HepG2 (cell line): ENCODE measurements around the gene GC. TPM values are rescaled to one million over a fixed set of nuclear protein-coding genes. Genes with fewer than 3 reads are reported as not detected.

Source experiments
- ATAC-seq: fragments of 200-7000 bp; cut with Tn5 transposase; 3 replicates; pipeline ENCODE4 v1.9.1; 2020; ENCODE audit warnings: mild to moderate bottlenecking, moderate library complexity
- BruUV-seq: library from RNA; stranded (reverse); fragments of 400-500 nt; replicated peaks from 2 replicates; lab custom pipeline; 2021; lab: Mats Ljungman, UMichigan
- CTCF ChIA-PET: fragments of 300-600 bp; formaldehyde crosslinking; extraction: SDS; loops from one replicate; lab custom pipeline; 2021; ENCODE audit warnings: low total read pairs, inconsistent platforms, low intra/inter-chr PET ratio; lab: Yijun Ruan, JAX
- POLR2A ChIA-PET: fragments of 350-600 bp; sonication (Branson Sonifier 250); formaldehyde crosslinking; loops from one replicate; lab custom pipeline; 2020; ENCODE audit warnings: antibody characterized with exemption, inconsistent platforms; lab: Yijun Ruan, JAX
- DNase-seq: peaks from one replicate; pipeline ENCODE4 v3.0.0-alpha.2; 2015; ENCODE audit warnings: low spot score
- FAIRE-seq: peaks from 3 replicates; lab custom pipeline; 2011; peaks lifted over from hg19 to GRCh38; lab: Jason Lieb, UNC
- H2AFZ ChIP-seq: one replicate; pipeline ENCODE4 v1.6.1; 2011; ENCODE audit warnings: low read length, inconsistent platforms
- H3K27ac ChIP-seq: fragments of 300-600 bp; 3 replicates; pipeline ENCODE4 v1.8.0; 2011; ENCODE audit warnings: mixed run types, mild to moderate bottlenecking, mixed read lengths, low read length, inconsistent platforms; ENCODE audit not compliant: insufficient read depth; ENCODE audit errors: extremely low read length
- H3K27me3 ChIP-seq, 2 experiments: fragments of 200-600 bp in 1 of 2; 2 replicates in 1 of 2; 3 replicates in 1 of 2; pipeline versions ENCODE4 v1.6.0 to v1.8.0; 2011; ENCODE audit warnings: low read length in 2 of 2, mild to moderate bottlenecking in 2 of 2, moderate library complexity in 2 of 2, inconsistent platforms in 1 of 2; ENCODE audit not compliant: insufficient read depth in 2 of 2, control insufficient read depth in 1 of 2
- H3K36me3 ChIP-seq, 2 experiments: fragments of 200-600 bp in 1 of 2; replicated peaks in 1 of 2; 2 replicates in 1 of 2; 3 replicates in 1 of 2; pipeline versions ENCODE4 v1.5.1 to v1.8.0; 2011; ENCODE audit warnings: low read length in 2 of 2, inconsistent platforms in 1 of 2; ENCODE audit not compliant: insufficient read depth in 2 of 2, control insufficient read depth in 1 of 2
- H3K4me1 ChIP-seq: 2 replicates; pipeline ENCODE4 v1.5.1; 2012; ENCODE audit warnings: low read length, inconsistent platforms; ENCODE audit not compliant: insufficient read depth
- H3K4me2 ChIP-seq: 2 replicates; pipeline ENCODE4 v1.6.0; 2011; ENCODE audit warnings: low read depth, low read length, inconsistent platforms
- H3K4me3 ChIP-seq, 3 experiments: fragments of 200-600 bp in 1 of 3; sonication (generic), shearing (Covaris generic) in 1 of 3; replicated peaks in 1 of 3; 2 replicates each; pipeline ENCODE4 v1.5.1; 2011 to 2016; ENCODE audit warnings: low read length in 3 of 3, inconsistent platforms in 2 of 3, low read depth in 2 of 3, mild to moderate bottlenecking in 2 of 3, control low read depth in 1 of 3, mixed read lengths in 1 of 3; ENCODE audit not compliant: insufficient read depth in 1 of 3
- H3K79me2 ChIP-seq: one replicate; pipeline ENCODE4 v1.6.1; 2011; ENCODE audit warnings: low read length, inconsistent platforms; ENCODE audit not compliant: insufficient read depth
- H3K9ac ChIP-seq: 2 replicates; pipeline ENCODE4 v1.6.0; 2011; ENCODE audit warnings: mild to moderate bottlenecking, low read depth, low read length, inconsistent platforms; ENCODE audit not compliant: insufficient read depth
- H3K9me3 ChIP-seq: 2 replicates; pipeline ENCODE4 v1.5.1; 2012; ENCODE audit warnings: mild to moderate bottlenecking, low read length
- H4K20me1 ChIP-seq: 2 replicates; pipeline ENCODE4 v1.6.0; 2011; ENCODE audit warnings: inconsistent platforms, mild to moderate bottlenecking, low read length, moderate library complexity; ENCODE audit not compliant: insufficient read depth
- CERS6 ChIP-seq: sonication (generic); formaldehyde crosslinking; IDR thresholded peaks from 2 replicates; pipeline ENCODE4 v1.5.0; 2020; ENCODE audit warnings: missing genetic modification reagents
- HMG20B ChIP-seq: conservative IDR thresholded peaks from 2 replicates; pipeline ENCODE4 v1.6.1; 2016; ENCODE audit warnings: missing genetic modification reagents, missing compliant biosample characterization
- HOXA5 ChIP-seq: sonication (generic); formaldehyde crosslinking; IDR thresholded peaks from 2 replicates; pipeline ENCODE4 v1.4.0; 2020; ENCODE audit warnings: missing genetic modification reagents
- MLLT10 ChIP-seq: sonication (generic); formaldehyde crosslinking; IDR thresholded peaks from 2 replicates; pipeline ENCODE4 v1.4.0; 2020; ENCODE audit warnings: missing genetic modification reagents
- SALL2 ChIP-seq: sonication (generic); formaldehyde crosslinking; IDR thresholded peaks from 2 replicates; pipeline ENCODE4 v1.8.1; 2023; ENCODE audit warnings: mild to moderate bottlenecking, missing genetic modification reagents, inconsistent platforms
- SMAD1 ChIP-seq: sonication (generic); formaldehyde crosslinking; IDR thresholded peaks from 2 replicates; pipeline ENCODE4 v1.4.0; 2020; ENCODE audit warnings: missing genetic modification reagents, low read depth, mild to moderate bottlenecking, borderline replicate concordance
- ZBTB38 ChIP-seq: sonication (generic); formaldehyde crosslinking; IDR thresholded peaks from 2 replicates; pipeline ENCODE4 v1.5.1; 2020; ENCODE audit warnings: mild to moderate bottlenecking, missing genetic modification reagents
- ZNF101 ChIP-seq: sonication (generic); formaldehyde crosslinking; IDR thresholded peaks from 2 replicates; pipeline ENCODE4 v1.4.0; 2020; ENCODE audit warnings: mild to moderate bottlenecking, low read depth, missing genetic modification reagents, borderline replicate concordance
- ZNF12 ChIP-seq: sonication (generic); formaldehyde crosslinking; IDR thresholded peaks from 2 replicates; pipeline ENCODE4 v1.5.0; 2020; ENCODE audit warnings: missing genetic modification reagents
- ZNF18 ChIP-seq: sonication (generic); formaldehyde crosslinking; IDR thresholded peaks from 2 replicates; pipeline ENCODE4 v1.8.0; 2022; ENCODE audit warnings: mild to moderate bottlenecking, missing genetic modification reagents; ENCODE audit not compliant: insufficient replicate concordance
- ZNF367 ChIP-seq: sonication (generic); formaldehyde crosslinking; IDR thresholded peaks from 2 replicates; pipeline ENCODE4 v1.4.0; 2020; ENCODE audit warnings: missing genetic modification reagents, borderline replicate concordance
- ZNF484 ChIP-seq: sonication (generic); formaldehyde crosslinking; IDR thresholded peaks from 2 replicates; pipeline ENCODE4 v1.5.1; 2020; ENCODE audit warnings: mild to moderate bottlenecking, low read depth, missing genetic modification reagents, borderline replicate concordance
- WGBS: methylation state at CpG from one replicate; pipeline ENCODE4 v1.1.6; 2017; ENCODE audit warnings: low lambda C conversion rate; 5-methylcytosine and 5-hydroxymethylcytosine counted together
- in situ Hi-C: cut with HindIII; loops from 2 replicates; pipeline ENCODE4 v1.10.0; 2017; ENCODE audit warnings: low pct_unique_long_range_greater_than_20kb; ENCODE audit not compliant: extremely low pct_ligation_motif_present
- intact Hi-C: fragments of 100-400 bp; cut with micrococcal nuclease; formaldehyde crosslinking; loops from one replicate; pipeline ENCODE4 v1.10.0; 2022; ENCODE audit not compliant: unreplicated experiment
- polyA plus RNA-seq, 8 experiments: library from polyadenylated mRNA; depleted of rRNA in 3 of 8; stranded (reverse) in 7 of 8; unstranded in 1 of 8; fragments of >200 nt; fragmentation: Illumina TruSeq in 4 of 8; extraction: Trizol in 4 of 8; gene quantifications; 2 replicates each; pipeline versions ENCODE4 v1.2.1 to v1.2.3, GENCODE V29; 2011 to 2016; ENCODE audit warnings: low read depth in 4 of 8, missing spikeins in 1 of 8, mixed read lengths in 1 of 8; ENCODE audit not compliant: insufficient read depth in 1 of 8
- total RNA-seq, 5 experiments: library from RNA; depleted of rRNA; stranded (reverse); fragments of >200 nt; fragmentation: Illumina TruSeq; extraction: Trizol; gene quantifications; 2 replicates each; pipeline ENCODE4 v1.2.3, GENCODE V29; 2016; ENCODE audit warnings: low read depth in 1 of 5
- TF ChIP-seq, protein P1 (sequence below): IDR thresholded peaks from 2 replicates; pipeline ENCODE4 v1.6.1; 2012; ENCODE audit warnings: low read depth, low read length, improper control_type of control experiment
- TF ChIP-seq, protein P2 (sequence below): sonication (generic); formaldehyde crosslinking; IDR thresholded peaks from 2 replicates; pipeline ENCODE4 v1.4.0; 2020; ENCODE audit warnings: missing genetic modification reagents, borderline replicate concordance
- TF ChIP-seq, protein P3 (sequence below): sonication (generic); formaldehyde crosslinking; IDR thresholded peaks from 2 replicates; pipeline ENCODE4 v1.4.0; 2020; ENCODE audit warnings: mild to moderate bottlenecking, missing genetic modification reagents

Gene GC
- total and polyA plus RNA-seq, 2 of the 13 experiments (the other 11 are each of a cell fraction or from before 2014, with no cell fraction given) = 0.18 to 0.35 TPM

- Histone ChIP-seq H4K20me1 (no peaks in the 10 kb centered on the region), H2AFZ (no peak overlapping the region), H3K79me2 (no peaks in the 10 kb centered on the region)
- in situ Hi-C loops = no loop called here
- no peak for FAIRE-seq
- 52% methylated on average over 7 of the region's 7 CpGs for WGBS
- TF ChIP-seq ZNF484 (CRISPR knock-in tag) (no peak), ZNF12 (no peak), ZNF367 (CRISPR knock-in tag) (no peak), ZNF101 (CRISPR knock-in tag) (no peak), MLLT10 (CRISPR knock-in tag) (no peak), SMAD1 (CRISPR knock-in tag) (no peak), ZBTB38 (no peak), HOXA5 (no peak), HMG20B (no peak), CERS6 (no peak), SALL2 (CRISPR knock-in tag) (no peak), ZNF18 (CRISPR knock-in tag) (no peak)
- TF ChIP-seq, protein P1, sequence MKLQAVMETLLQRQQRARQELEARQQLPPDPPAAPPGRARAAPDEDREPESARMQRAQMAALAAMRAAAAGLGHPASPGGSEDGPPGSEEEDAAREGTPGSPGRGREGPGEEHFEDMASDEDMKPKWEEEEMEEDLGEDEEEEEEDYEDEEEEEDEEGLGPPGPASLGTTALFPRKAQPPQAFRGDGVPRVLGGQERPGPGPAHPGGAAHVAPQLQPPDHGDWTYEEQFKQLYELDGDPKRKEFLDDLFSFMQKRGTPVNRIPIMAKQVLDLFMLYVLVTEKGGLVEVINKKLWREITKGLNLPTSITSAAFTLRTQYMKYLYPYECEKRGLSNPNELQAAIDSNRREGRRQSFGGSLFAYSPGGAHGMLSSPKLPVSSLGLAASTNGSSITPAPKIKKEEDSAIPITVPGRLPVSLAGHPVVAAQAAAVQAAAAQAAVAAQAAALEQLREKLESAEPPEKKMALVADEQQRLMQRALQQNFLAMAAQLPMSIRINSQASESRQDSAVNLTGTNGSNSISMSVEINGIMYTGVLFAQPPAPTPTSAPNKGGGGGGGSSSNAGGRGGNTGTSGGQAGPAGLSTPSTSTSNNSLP = no peak
- TF ChIP-seq, protein P2, sequence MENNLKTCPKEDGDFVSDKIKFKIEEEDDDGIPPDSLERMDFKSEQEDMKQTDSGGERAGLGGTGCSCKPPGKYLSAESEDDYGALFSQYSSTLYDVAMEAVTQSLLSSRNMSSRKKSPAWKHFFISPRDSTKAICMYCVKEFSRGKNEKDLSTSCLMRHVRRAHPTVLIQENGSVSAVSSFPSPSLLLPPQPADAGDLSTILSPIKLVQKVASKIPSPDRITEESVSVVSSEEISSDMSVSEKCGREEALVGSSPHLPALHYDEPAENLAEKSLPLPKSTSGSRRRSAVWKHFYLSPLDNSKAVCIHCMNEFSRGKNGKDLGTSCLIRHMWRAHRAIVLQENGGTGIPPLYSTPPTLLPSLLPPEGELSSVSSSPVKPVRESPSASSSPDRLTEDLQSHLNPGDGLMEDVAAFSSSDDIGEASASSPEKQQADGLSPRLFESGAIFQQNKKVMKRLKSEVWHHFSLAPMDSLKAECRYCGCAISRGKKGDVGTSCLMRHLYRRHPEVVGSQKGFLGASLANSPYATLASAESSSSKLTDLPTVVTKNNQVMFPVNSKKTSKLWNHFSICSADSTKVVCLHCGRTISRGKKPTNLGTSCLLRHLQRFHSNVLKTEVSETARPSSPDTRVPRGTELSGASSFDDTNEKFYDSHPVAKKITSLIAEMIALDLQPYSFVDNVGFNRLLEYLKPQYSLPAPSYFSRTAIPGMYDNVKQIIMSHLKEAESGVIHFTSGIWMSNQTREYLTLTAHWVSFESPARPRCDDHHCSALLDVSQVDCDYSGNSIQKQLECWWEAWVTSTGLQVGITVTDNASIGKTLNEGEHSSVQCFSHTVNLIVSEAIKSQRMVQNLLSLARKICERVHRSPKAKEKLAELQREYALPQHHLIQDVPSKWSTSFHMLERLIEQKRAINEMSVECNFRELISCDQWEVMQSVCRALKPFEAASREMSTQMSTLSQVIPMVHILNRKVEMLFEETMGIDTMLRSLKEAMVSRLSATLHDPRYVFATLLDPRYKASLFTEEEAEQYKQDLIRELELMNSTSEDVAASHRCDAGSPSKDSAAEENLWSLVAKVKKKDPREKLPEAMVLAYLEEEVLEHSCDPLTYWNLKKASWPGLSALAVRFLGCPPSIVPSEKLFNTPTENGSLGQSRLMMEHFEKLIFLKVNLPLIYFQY (CRISPR knock-in tag) = no peak
- TF ChIP-seq, protein P3, sequence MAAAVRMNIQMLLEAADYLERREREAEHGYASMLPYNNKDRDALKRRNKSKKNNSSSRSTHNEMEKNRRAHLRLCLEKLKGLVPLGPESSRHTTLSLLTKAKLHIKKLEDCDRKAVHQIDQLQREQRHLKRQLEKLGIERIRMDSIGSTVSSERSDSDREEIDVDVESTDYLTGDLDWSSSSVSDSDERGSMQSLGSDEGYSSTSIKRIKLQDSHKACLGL = no peak
- TF ChIP-seq, all 625 proteins: peak for 0
- H3K27ac ChIP-seq = no peak overlapping the region
- no peak overlapping the region for H3K4me3 ChIP-seq
- no peak overlapping the region for H3K4me2 ChIP-seq
- DNase-seq = no peak
- no peak for ATAC-seq
- no peak overlapping the region for H3K9ac ChIP-seq
- ChIA-PET CTCF (no interaction called here), POLR2A (no interaction called here)
- peaks cover 16% of the 10 kb centered on the region for H3K4me1 ChIP-seq
- no TSS peak for BruUV-seq
- intact Hi-C loops = no loop called here
- H3K36me3 ChIP-seq = no peaks in the 10 kb centered on the region
- H3K27me3 ChIP-seq = no peaks in the 10 kb centered on the region
- H3K9me3 ChIP-seq = no peaks in the 10 kb centered on the region
Observed at GRCh38 chr4:71768123-71768522, 15.8 kb downstream of the GC start.
